GM19397 (cell line): ENCODE results near the gene HOXB3.

Experiments used
- ATAC-seq: cut with Tn5 transposase; IDR thresholded peaks from one replicate; pipeline ENCODE4 v1.9.1; 2021; ENCODE audit warnings: mild to moderate bottlenecking, moderate library complexity; ENCODE audit not compliant: unreplicated experiment

The HOXB3 gene

GRCh38 chr17:48589831-48590606 is at the start of gene HOXB3:
Gene HOXB3 (minus strand): TSS chr17:48590241. CDS start chr17:48552474, 37,767 bp downstream.
- ATAC-seq, result no peak

- no peak for ATAC-seq
Measured at GRCh38 chr17:48639136-48639535, 49.1 kb upstream of the HOXB3 start.

- ATAC-seq, result no peak
Measured at GRCh38 chr17:48637323-48638260, 47.6 kb upstream of the HOXB3 start.

- ATAC-seq, result no peak
Measured at GRCh38 chr17:48636177-48637018, 46.4 kb upstream of the HOXB3 start.

GRCh38 chr17:48634493-48635208 is 44.6 kb upstream of the HOXB3 start:
- no peak for ATAC-seq

GRCh38 chr17:48633266-48633677 is 43.2 kb upstream of the HOXB3 start:
- ATAC-seq, result no peak

- no peak for ATAC-seq
Measured at GRCh38 chr17:48632579-48633265, 42.7 kb upstream of the HOXB3 start.

- no peak for ATAC-seq
Measured at GRCh38 chr17:48631693-48632578, 41.9 kb upstream of the HOXB3 start.

GRCh38 chr17:48630925-48631692 is 41.1 kb upstream of the HOXB3 start:
- ATAC-seq, result no peak

GRCh38 chr17:48630009-48630924 is 40.2 kb upstream of the HOXB3 start:
- no peak for ATAC-seq

- no peak for ATAC-seq
Measured at GRCh38 chr17:48629411-48629759, 39.3 kb upstream of the HOXB3 start.

GRCh38 chr17:48628649-48629410 is 38.8 kb upstream of the HOXB3 start:
- ATAC-seq, result no peak

- ATAC-seq, result no peak
Measured at GRCh38 chr17:48627623-48628521, 37.8 kb upstream of the HOXB3 start.

GRCh38 chr17:48627118-48627597 is 37.1 kb upstream of the HOXB3 start:
- ATAC-seq, result no peak
